Neural progenitor cell (in vitro differentiated cells): ENCODE data around the gene PKD1.

ENCODE experiments used
- CTCF ChIP-seq: fragments of 200-600 bp; sonication (generic); IDR thresholded peaks from 2 replicates; pipeline ENCODE4 v1.5.1; 2017; ENCODE audit warnings: antibody characterized with exemption, mild to moderate bottlenecking
- EZH2 ChIP-seq: fragments of 200-600 bp; sonication (generic); IDR thresholded peaks from 2 replicates; pipeline ENCODE4 v1.6.1; 2017; ENCODE audit warnings: antibody characterized with exemption, mild to moderate bottlenecking, moderate library complexity

- no peak for TF ChIP-seq CTCF
- TF ChIP-seq EZH2 = no peak
These were observed 45.8 kb downstream of the PKD1 start for GRCh38 chr16:2089706-2090480.
